GM20000 (cell line): ENCODE data around the gene TCERG1.

Experiments used
- DNase-seq: peaks from one replicate; pipeline ENCODE4 v3.0.0; 2012; ENCODE audit warnings: low spot score
- CTCF ChIP-seq: IDR thresholded peaks from 2 replicates; pipeline ENCODE4 v1.5.1; 2012; ENCODE audit warnings: mild to moderate bottlenecking, control low read depth; ENCODE audit errors: extremely low read depth, missing control alignments

TCERG1 gene

GRCh38 chr5:146519554-146519953 lies 72.4 kb downstream of the TCERG1 start:
- DNase-seq: no peak
- TF ChIP-seq CTCF: no peak

- no peak for DNase-seq
- TF ChIP-seq CTCF: no peak
Observed at GRCh38 chr5:146520731-146521130, 73.6 kb downstream of the TCERG1 start.

- no peak for TF ChIP-seq CTCF
Observed at GRCh38 chr5:146521403-146522106, 74.4 kb downstream of the TCERG1 start.

GRCh38 chr5:146523698-146524097 lies 76.6 kb downstream of the TCERG1 start:
- no peak for TF ChIP-seq CTCF
- DNase-seq: no peak

More at GRCh38 chr5:146521403-146522106, 74.4 kb downstream of the TCERG1 start:
- no peak for DNase-seq

DNA sequence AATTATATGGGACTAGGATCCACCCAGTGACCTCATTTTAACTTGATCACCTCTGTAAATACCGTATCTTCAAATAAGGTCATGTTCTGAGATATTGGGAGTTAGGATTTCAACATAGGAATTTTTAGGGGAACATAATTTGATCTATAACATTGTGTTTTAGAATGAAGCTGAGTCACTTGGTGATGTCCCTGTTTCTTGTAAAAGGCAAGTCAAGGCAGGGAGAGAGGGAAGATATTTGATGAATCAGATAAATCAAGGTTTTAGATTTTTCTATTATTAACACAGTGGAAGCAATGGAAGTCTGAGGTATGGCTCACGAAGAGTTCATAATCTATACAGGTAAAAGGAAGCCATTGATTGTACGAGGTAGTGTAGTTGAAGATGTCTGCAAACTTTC lies 80.7 kb downstream of the TCERG1 start:
- TF ChIP-seq CTCF: no peak
- DNase-seq: no peak

DNA sequence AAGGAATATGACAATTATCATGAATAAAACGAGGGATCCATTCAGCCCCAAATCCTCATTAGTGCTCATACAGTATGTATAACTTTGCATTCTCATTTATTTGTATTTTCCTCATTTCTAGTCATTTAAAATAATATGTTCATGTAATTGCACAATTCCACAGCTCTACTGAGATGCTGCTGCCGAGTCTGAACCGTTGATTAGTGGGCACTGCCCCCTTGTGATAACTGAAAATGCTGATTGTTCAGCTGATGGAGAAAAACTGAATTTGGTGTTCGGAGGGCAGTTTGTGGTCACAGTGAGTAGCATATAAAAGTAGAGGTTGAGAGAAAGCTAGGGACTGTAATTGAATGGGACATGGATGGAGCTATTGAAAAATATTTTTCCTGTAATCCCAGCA lies 81.1 kb downstream of the TCERG1 start:
- no peak for TF ChIP-seq CTCF
- no peak for DNase-seq

GRCh38 chr5:146529984-146530383 lies 82.9 kb downstream of the TCERG1 start:
- no peak for TF ChIP-seq CTCF
- peak; percentile 43 for DNase-seq
